CD4-positive, CD25-positive, alpha-beta regulatory T cell (primary cell): ENCODE data around the gene PLCB4. TPM values are rescaled to one million over a fixed set of nuclear protein-coding genes. Genes with fewer than 3 reads are reported as not detected.

ENCODE experiments used
- ATAC-seq, 2 donors: fragments of 150-1000 bp; cut with Tn5 transposase; one replicate each; pipeline ENCODE4 v1.10.0; 2021; ENCODE audit warnings: low read depth in 2 of 2, moderate number of reproducible peaks in 2 of 2, moderate library complexity in 1 of 2
- DNase-seq, 3 donors: peaks; one replicate each; pipeline versions ENCODE4 v3.0.0 to v3.0.0-alpha.2; 2012 to 2022; ENCODE audit warnings: mixed read lengths in 1 of 3
- H3K27ac ChIP-seq: one replicate; pipeline ENCODE4 v1.7.0; 2013; ENCODE audit warnings: mild to moderate bottlenecking, low read length; ENCODE audit not compliant: insufficient read depth, poor library complexity, severe bottlenecking
- H3K27me3 ChIP-seq: one replicate; pipeline ENCODE4 v1.7.0; 2013; ENCODE audit warnings: low read length; ENCODE audit not compliant: control insufficient read depth, insufficient read depth
- H3K36me3 ChIP-seq: one replicate; pipeline ENCODE4 v1.7.0; 2013; ENCODE audit warnings: mild to moderate bottlenecking, low read length, moderate library complexity; ENCODE audit not compliant: control insufficient read depth, insufficient read depth
- H3K4me1 ChIP-seq: 2 replicates; pipeline ENCODE4 v1.7.0; 2013; ENCODE audit warnings: mild to moderate bottlenecking, low read length; ENCODE audit not compliant: insufficient read depth, control insufficient read depth, poor library complexity, severe bottlenecking
- H3K4me3 ChIP-seq: one replicate; pipeline ENCODE4 v1.7.0; 2013; ENCODE audit warnings: low read depth, mild to moderate bottlenecking, low read length, moderate library complexity
- H3K9me3 ChIP-seq, 2 experiments: 1 replicate in 1 of 2; 2 replicates in 1 of 2; pipeline ENCODE4 v1.7.0; 2013; ENCODE audit warnings: low read length in 2 of 2, mild to moderate bottlenecking in 1 of 2, moderate library complexity in 1 of 2; ENCODE audit not compliant: control insufficient read depth in 2 of 2
- H3K27ac Mint-ChIP-seq, 3 donors: one replicate each; pipeline ENCODE4 v1.8.0; 2020 to 2022; ENCODE audit warnings: mild to moderate bottlenecking in 3 of 3, mixed read lengths in 3 of 3, moderate library complexity in 2 of 3
- H3K27me3 Mint-ChIP-seq: one replicate; pipeline ENCODE4 v1.8.0; 2022; ENCODE audit warnings: mild to moderate bottlenecking, mixed read lengths
- H3K36me3 Mint-ChIP-seq: one replicate; pipeline ENCODE4 v1.8.0; 2020; ENCODE audit warnings: mixed read lengths
- H3K4me1 Mint-ChIP-seq, 4 donors: one replicate each; pipeline ENCODE4 v1.8.0; 2020 to 2022; ENCODE audit warnings: mixed read lengths in 4 of 4, mild to moderate bottlenecking in 1 of 4
- H3K4me3 Mint-ChIP-seq, 4 donors: one replicate each; pipeline ENCODE4 v1.8.0; 2020 to 2022; ENCODE audit warnings: mild to moderate bottlenecking in 4 of 4, mixed read lengths in 4 of 4, moderate library complexity in 3 of 4
- H3K9me3 Mint-ChIP-seq, 7 donors: one replicate each; pipeline ENCODE4 v1.8.0; 2020 to 2022; ENCODE audit warnings: mixed read lengths in 7 of 7, mild to moderate bottlenecking in 3 of 7, moderate library complexity in 2 of 7
- polyA plus RNA-seq, 4 donors: library from polyadenylated mRNA; unstranded; fragments of 300-500 nt; fragmentation: Illumina TruSeq; gene quantifications; one replicate each; pipeline ENCODE4 v1.2.3, GENCODE V29; 2021
- total RNA-seq: library from RNA; stranded (reverse); gene quantifications from one replicate; pipeline ENCODE4 v1.2.3, GENCODE V29; 2022

Gene PLCB4
- total and polyA plus RNA-seq, 5 donors from 2014 or later: 0.94 TPM; not detected in 4

- ATAC-seq (no peak), DNase-seq (no peak)
- no peaks in the 10 kb centered on the region for H3K36me3 Mint-ChIP-seq
- no peaks in the 10 kb centered on the region for H3K27me3 Mint-ChIP-seq
- no peaks in the 10 kb centered on the region for H3K4me1 ChIP-seq
- H3K9me3 Mint-ChIP-seq: peaks cover 0 to 4% (median 0%) of the 10 kb centered on the region in 7 donors
- no peaks in the 10 kb centered on the region for H3K36me3 ChIP-seq
- no peak overlapping the region for H3K4me3 ChIP-seq
- no peak overlapping the region for H3K4me3 Mint-ChIP-seq
- H3K27ac ChIP-seq: no peak overlapping the region
- no peak overlapping the region for H3K27ac Mint-ChIP-seq
- H3K9me3 ChIP-seq: no peaks in the 10 kb centered on the region
- no peaks in the 10 kb centered on the region for H3K27me3 ChIP-seq
- H3K4me1 Mint-ChIP-seq: no peaks in the 10 kb centered on the region
Measured at GRCh38 chr20:9453201-9453600, 384.3 kb downstream of the PLCB4 start.

GRCh38 chr20:9454791-9455190 lies 385.9 kb downstream of the PLCB4 start:
- Mint-ChIP-seq H3K4me1 (no peaks in the 10 kb centered on the region), H3K4me3 (no peak overlapping the region), H3K27me3 (no peaks in the 10 kb centered on the region), H3K27ac (no peak overlapping the region), H3K9me3 (peaks cover 0 to 4% (median 0%) of the 10 kb centered on the region in 7 donors), H3K36me3 (no peaks in the 10 kb centered on the region)
- H3K27ac ChIP-seq: no peak overlapping the region
- no peaks in the 10 kb centered on the region for H3K36me3 ChIP-seq
- H3K4me1 ChIP-seq: no peaks in the 10 kb centered on the region
- H3K9me3 ChIP-seq: peaks cover 0 to 4% of the 10 kb centered on the region in 2 experiments
- H3K27me3 ChIP-seq: no peaks in the 10 kb centered on the region
- no peak overlapping the region for H3K4me3 ChIP-seq
- no peak for DNase-seq
- no peak for ATAC-seq

- Histone ChIP-seq H3K9me3 (peaks cover 0 to 4% of the 10 kb centered on the region in 2 experiments), H3K27me3 (no peaks in the 10 kb centered on the region), H3K36me3 (no peaks in the 10 kb centered on the region), H3K4me3 (no peak overlapping the region), H3K27ac (no peak overlapping the region), H3K4me1 (no peaks in the 10 kb centered on the region)
- Mint-ChIP-seq H3K4me3 (no peak overlapping the region), H3K4me1 (no peaks in the 10 kb centered on the region), H3K9me3 (peaks cover 0 to 4% (median 0%) of the 10 kb centered on the region in 7 donors), H3K27ac (no peak overlapping the region), H3K27me3 (no peaks in the 10 kb centered on the region), H3K36me3 (no peaks in the 10 kb centered on the region)
- ATAC-seq (no peak), DNase-seq (no peak)
Measured at GRCh38 chr20:9457136-9457535, 388.2 kb downstream of the PLCB4 start.

GRCh38 chr20:9458138-9458796 lies 389.4 kb downstream of the PLCB4 start:
- Histone ChIP-seq H3K9me3 (peaks cover 0 to 4% of the 10 kb centered on the region in 2 experiments), H3K27me3 (no peaks in the 10 kb centered on the region), H3K4me1 (no peaks in the 10 kb centered on the region), H3K4me3 (no peak overlapping the region), H3K36me3 (no peaks in the 10 kb centered on the region), H3K27ac (no peak overlapping the region)
- ATAC-seq (no peak), DNase-seq (no peak)
- Mint-ChIP-seq H3K36me3 (no peaks in the 10 kb centered on the region), H3K27ac (no peak overlapping the region), H3K4me3 (no peak overlapping the region), H3K4me1 (no peaks in the 10 kb centered on the region), H3K27me3 (no peaks in the 10 kb centered on the region), H3K9me3 (peaks cover 0 to 8% (median 0%) of the 10 kb centered on the region in 7 donors)

GRCh38 chr20:9460518-9460917 lies 391.6 kb downstream of the PLCB4 start:
- Mint-ChIP-seq H3K27me3 (no peaks in the 10 kb centered on the region), H3K36me3 (no peaks in the 10 kb centered on the region), H3K27ac (no peak overlapping the region), H3K9me3 (peaks cover 0 to 8% (median 3%) of the 10 kb centered on the region in 7 donors), H3K4me3 (no peak overlapping the region), H3K4me1 (no peaks in the 10 kb centered on the region)
- no peak for ATAC-seq
- H3K4me3 ChIP-seq: no peak overlapping the region
- no peak overlapping the region for H3K27ac ChIP-seq
- no peaks in the 10 kb centered on the region for H3K27me3 ChIP-seq
- no peaks in the 10 kb centered on the region for H3K36me3 ChIP-seq
- H3K9me3 ChIP-seq: peaks cover 0 to 4% of the 10 kb centered on the region in 2 experiments
- no peaks in the 10 kb centered on the region for H3K4me1 ChIP-seq
- no peak for DNase-seq

- no peak for DNase-seq
- no peak overlapping the region for H3K4me3 Mint-ChIP-seq
- H3K9me3 Mint-ChIP-seq: peaks cover 0 to 12% (median 2%) of the 10 kb centered on the region in 7 donors
- ATAC-seq: no peak
- H3K27ac ChIP-seq: no peak overlapping the region
- H3K36me3 Mint-ChIP-seq: no peaks in the 10 kb centered on the region
- H3K27ac Mint-ChIP-seq: no peak overlapping the region
- no peak overlapping the region for H3K4me3 ChIP-seq
- H3K27me3 Mint-ChIP-seq: no peaks in the 10 kb centered on the region
- no peaks in the 10 kb centered on the region for H3K9me3 ChIP-seq
- H3K4me1 Mint-ChIP-seq: no peaks in the 10 kb centered on the region
- no peaks in the 10 kb centered on the region for H3K36me3 ChIP-seq
- H3K4me1 ChIP-seq: no peaks in the 10 kb centered on the region
- H3K27me3 ChIP-seq: no peaks in the 10 kb centered on the region
Measured at GRCh38 chr20:9467995-9468394, 399.1 kb downstream of the PLCB4 start.

GRCh38 chr20:9474835-9475415 lies 406.0 kb downstream of the PLCB4 start:
- no peaks in the 10 kb centered on the region for H3K36me3 ChIP-seq
- Mint-ChIP-seq H3K36me3 (no peaks in the 10 kb centered on the region), H3K27ac (no peak overlapping the region), H3K4me1 (no peaks in the 10 kb centered on the region), H3K9me3 (peaks cover 0 to 4% (median 0%) of the 10 kb centered on the region in 7 donors), H3K27me3 (no peaks in the 10 kb centered on the region), H3K4me3 (no peak overlapping the region)
- no peaks in the 10 kb centered on the region for H3K4me1 ChIP-seq
- H3K4me3 ChIP-seq: no peak overlapping the region
- no peaks in the 10 kb centered on the region for H3K9me3 ChIP-seq
- H3K27ac ChIP-seq: no peak overlapping the region
- no peaks in the 10 kb centered on the region for H3K27me3 ChIP-seq
- ATAC-seq (no peak), DNase-seq (no peak)

- H3K9me3 ChIP-seq: no peaks in the 10 kb centered on the region
- Mint-ChIP-seq H3K4me1 (no peaks in the 10 kb centered on the region), H3K27me3 (no peaks in the 10 kb centered on the region), H3K27ac (no peak overlapping the region), H3K36me3 (no peaks in the 10 kb centered on the region), H3K9me3 (peaks cover 0 to 4% (median 0%) of the 10 kb centered on the region in 7 donors), H3K4me3 (no peak overlapping the region)
- no peaks in the 10 kb centered on the region for H3K36me3 ChIP-seq
- H3K4me1 ChIP-seq: no peaks in the 10 kb centered on the region
- ATAC-seq (no peak), DNase-seq (no peak)
- no peak overlapping the region for H3K4me3 ChIP-seq
- H3K27me3 ChIP-seq: no peaks in the 10 kb centered on the region
- no peak overlapping the region for H3K27ac ChIP-seq
Measured at GRCh38 chr20:9475456-9475855, 406.6 kb downstream of the PLCB4 start.
